Activated T-cell treated with anti-CD3 and anti-CD28 coated beads, Interleukin-2, amount 50 U/mL, for 4 hours (primary cell): ENCODE results near the gene CDH20. TPM values are rescaled to one million over a fixed set of nuclear protein-coding genes. Genes with fewer than 3 reads are reported as not detected.

ENCODE experiments used
- ATAC-seq, 2 donors: fragments of 200-7000 bp; cut with Tn5 transposase; one replicate each; pipeline ENCODE4 v1.10.0; 2021
- DNase-seq: peaks from one replicate; pipeline ENCODE4 v3.0.0-alpha.2; 2020
- H3K27me3 Mint-ChIP-seq: one replicate; pipeline ENCODE4 v1.8.0; 2021; ENCODE audit warnings: low read depth, mixed read lengths
- H3K36me3 Mint-ChIP-seq: one replicate; pipeline ENCODE4 v1.8.0; 2022; ENCODE audit warnings: mixed read lengths; ENCODE audit not compliant: insufficient read depth
- H3K4me1 Mint-ChIP-seq: one replicate; pipeline ENCODE4 v1.8.0; 2021; ENCODE audit warnings: low read depth, mixed read lengths
- H3K4me3 Mint-ChIP-seq: one replicate; pipeline ENCODE4 v1.8.0; 2021; ENCODE audit warnings: mild to moderate bottlenecking, moderate library complexity, mixed read lengths
- H3K9me3 Mint-ChIP-seq: one replicate; pipeline ENCODE4 v1.8.0; 2021; ENCODE audit warnings: mixed read lengths
- total RNA-seq, 3 donors: library from RNA; stranded (reverse); gene quantifications; one replicate each; pipeline ENCODE4 v1.2.1, GENCODE V29; 2021

The CDH20 gene
- total RNA-seq, 3 donors from 2014 or later = 0.11 to 0.15 TPM; not detected in 1

GRCh38 chr18:61420218-61420885 is 87.1 kb downstream of the CDH20 start:
- no peaks in the 10 kb centered on the region for H3K27me3 Mint-ChIP-seq

DNA sequence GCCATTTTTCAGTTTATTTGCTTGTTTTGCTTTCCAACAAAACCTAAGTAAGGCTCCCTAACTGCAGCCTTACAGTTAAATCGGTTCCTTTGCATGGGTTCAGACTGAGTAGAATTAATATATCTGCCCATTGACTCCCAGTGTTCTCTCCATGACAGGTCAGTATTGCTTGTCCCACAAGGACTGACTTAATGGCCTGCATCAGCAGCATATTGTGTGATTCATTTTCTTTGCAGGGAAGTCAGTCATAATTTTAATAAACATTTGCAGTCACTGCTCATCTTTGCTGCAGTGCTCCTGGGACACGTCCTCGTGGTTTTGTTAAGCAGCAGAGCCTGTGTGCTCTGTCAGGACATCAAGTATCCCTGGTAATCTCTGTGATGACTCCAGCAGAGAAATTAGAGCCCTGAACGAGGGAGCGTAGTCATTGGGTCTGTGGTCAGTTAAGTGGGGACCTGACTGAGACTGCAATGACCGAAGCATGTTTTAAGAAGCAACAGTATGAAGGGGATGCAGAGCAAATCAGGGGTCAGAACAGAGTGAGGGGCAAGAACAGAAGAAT is 93.3 kb downstream of the CDH20 start:
- ATAC-seq (no peak), DNase-seq (no peak)
- H3K27me3 Mint-ChIP-seq = no peaks in the 10 kb centered on the region
- no peaks in the 10 kb centered on the region for H3K36me3 Mint-ChIP-seq
- no peak overlapping the region for H3K4me3 Mint-ChIP-seq
- H3K4me1 Mint-ChIP-seq = no peaks in the 10 kb centered on the region
- no peaks in the 10 kb centered on the region for H3K9me3 Mint-ChIP-seq

More at GRCh38 chr18:61420218-61420885, 87.1 kb downstream of the CDH20 start:
- no peaks in the 10 kb centered on the region for H3K9me3 Mint-ChIP-seq
- no peak for DNase-seq
- H3K4me3 Mint-ChIP-seq = no peak overlapping the region
- H3K4me1 Mint-ChIP-seq = no peaks in the 10 kb centered on the region
- no peaks in the 10 kb centered on the region for H3K36me3 Mint-ChIP-seq
- ATAC-seq = no peak

GRCh38 chr18:61428266-61428665 is 95.0 kb downstream of the CDH20 start:
- DNase-seq (no peak), ATAC-seq (no peak)
- Mint-ChIP-seq H3K9me3 (no peaks in the 10 kb centered on the region), H3K4me3 (no peak overlapping the region), H3K4me1 (no peaks in the 10 kb centered on the region), H3K27me3 (no peaks in the 10 kb centered on the region), H3K36me3 (no peaks in the 10 kb centered on the region)

DNA sequence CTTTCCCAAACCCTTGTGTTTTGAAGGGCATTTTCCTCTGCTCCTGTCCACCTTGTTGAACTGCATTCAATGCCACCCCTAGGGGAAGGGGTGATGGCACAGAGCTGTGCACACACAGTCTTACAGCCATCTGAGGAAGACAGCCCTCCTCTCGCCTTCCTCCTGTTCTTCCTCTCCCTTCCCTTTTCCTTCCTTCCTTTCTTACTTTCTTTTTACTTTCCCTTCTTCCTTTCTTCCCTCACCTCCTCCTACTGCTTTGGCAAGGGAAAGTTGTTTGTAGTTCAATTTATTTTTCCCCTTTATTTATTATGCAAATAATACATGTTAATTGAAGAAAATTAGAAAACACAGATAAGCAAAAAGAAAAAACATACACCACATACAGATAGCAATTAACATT is 99.4 kb downstream of the CDH20 start:
- Mint-ChIP-seq H3K4me3 (no peak overlapping the region), H3K4me1 (no peaks in the 10 kb centered on the region), H3K36me3 (no peaks in the 10 kb centered on the region), H3K27me3 (no peaks in the 10 kb centered on the region), H3K9me3 (peaks cover 4% of the 10 kb centered on the region)
- DNase-seq = no peak
- ATAC-seq = no peak

DNA sequence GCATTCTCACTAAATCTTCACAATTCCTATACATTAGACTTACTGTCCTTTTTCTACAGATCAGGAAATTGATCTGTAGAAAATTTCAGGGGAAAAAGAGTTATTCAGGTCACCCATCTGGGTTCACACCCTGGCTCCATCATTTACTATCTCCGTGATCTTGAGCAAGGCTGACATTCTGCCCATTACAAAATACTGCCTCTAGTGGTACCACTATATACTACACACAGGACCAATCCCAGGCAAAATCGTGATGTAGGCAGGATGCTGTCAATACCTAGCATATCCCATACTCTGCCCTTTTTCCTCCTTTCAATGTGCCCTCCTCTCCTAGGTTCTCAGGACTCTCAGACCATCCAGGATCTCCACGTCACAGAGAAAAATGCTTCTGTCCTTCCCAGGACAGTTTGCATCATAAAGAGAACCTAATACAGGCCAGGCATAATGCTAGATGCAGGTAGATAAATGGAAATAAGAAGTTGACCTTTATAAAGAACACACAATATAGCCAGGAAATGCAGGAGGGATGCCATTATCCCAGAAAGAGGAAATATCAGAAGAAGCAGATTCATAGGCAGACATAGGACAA is 101.9 kb downstream of the CDH20 start:
- no peaks in the 10 kb centered on the region for H3K4me1 Mint-ChIP-seq
- no peak overlapping the region for H3K4me3 Mint-ChIP-seq
- H3K36me3 Mint-ChIP-seq = no peaks in the 10 kb centered on the region
- DNase-seq = no peak
- peaks cover 4% of the 10 kb centered on the region for H3K9me3 Mint-ChIP-seq
- no peaks in the 10 kb centered on the region for H3K27me3 Mint-ChIP-seq
- ATAC-seq = no peak

DNA sequence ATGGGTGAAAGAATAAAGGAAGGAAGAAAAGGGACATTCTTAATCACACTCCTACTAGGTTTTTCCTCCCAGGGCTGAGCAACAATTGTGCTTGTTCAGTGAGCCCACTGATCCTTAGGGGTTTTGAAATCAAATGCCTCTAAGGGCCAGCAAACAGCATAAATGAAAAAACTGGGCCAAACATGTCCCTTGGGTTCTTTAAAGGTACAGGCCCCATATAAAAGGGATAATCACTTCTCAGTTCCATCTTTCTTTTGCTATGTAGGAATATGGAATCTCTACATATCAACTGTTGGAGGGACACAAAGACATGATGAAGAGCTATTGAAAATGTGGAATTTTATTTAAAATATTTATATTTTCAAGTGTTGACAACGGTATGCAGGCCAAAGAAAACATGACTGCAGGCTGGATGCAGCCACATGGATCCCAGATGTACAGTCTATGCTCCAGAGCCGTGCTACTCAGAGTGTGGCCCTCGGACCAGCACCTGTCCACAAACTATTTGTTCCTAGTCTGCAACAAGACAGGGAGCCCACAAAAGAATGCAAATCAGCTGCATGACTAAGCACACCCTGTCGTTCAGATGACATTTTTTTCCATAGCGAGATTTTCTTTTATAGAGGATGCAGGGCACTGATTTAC is 110.0 kb downstream of the CDH20 start:
- no peak for ATAC-seq
- no peak for DNase-seq
- Mint-ChIP-seq H3K9me3 (no peaks in the 10 kb centered on the region), H3K4me3 (no peak overlapping the region), H3K27me3 (peaks cover 4% of the 10 kb centered on the region), H3K4me1 (no peaks in the 10 kb centered on the region), H3K36me3 (no peaks in the 10 kb centered on the region)

GRCh38 chr18:61448316-61448715 is 115.1 kb downstream of the CDH20 start:
- Mint-ChIP-seq H3K9me3 (no peaks in the 10 kb centered on the region), H3K27me3 (peaks cover 8% of the 10 kb centered on the region), H3K4me3 (no peak overlapping the region), H3K36me3 (no peaks in the 10 kb centered on the region), H3K4me1 (no peaks in the 10 kb centered on the region)
- ATAC-seq = no peak
- no peak for DNase-seq

GRCh38 chr18:61459896-61460648 is 126.8 kb downstream of the CDH20 start:
- no peaks in the 10 kb centered on the region for H3K4me1 Mint-ChIP-seq
- H3K27me3 Mint-ChIP-seq = peaks cover 6% of the 10 kb centered on the region
- no peaks in the 10 kb centered on the region for H3K36me3 Mint-ChIP-seq
- no peaks in the 10 kb centered on the region for H3K9me3 Mint-ChIP-seq
- DNase-seq (no peak), ATAC-seq (no peak)
- H3K4me3 Mint-ChIP-seq = no peak overlapping the region

DNA sequence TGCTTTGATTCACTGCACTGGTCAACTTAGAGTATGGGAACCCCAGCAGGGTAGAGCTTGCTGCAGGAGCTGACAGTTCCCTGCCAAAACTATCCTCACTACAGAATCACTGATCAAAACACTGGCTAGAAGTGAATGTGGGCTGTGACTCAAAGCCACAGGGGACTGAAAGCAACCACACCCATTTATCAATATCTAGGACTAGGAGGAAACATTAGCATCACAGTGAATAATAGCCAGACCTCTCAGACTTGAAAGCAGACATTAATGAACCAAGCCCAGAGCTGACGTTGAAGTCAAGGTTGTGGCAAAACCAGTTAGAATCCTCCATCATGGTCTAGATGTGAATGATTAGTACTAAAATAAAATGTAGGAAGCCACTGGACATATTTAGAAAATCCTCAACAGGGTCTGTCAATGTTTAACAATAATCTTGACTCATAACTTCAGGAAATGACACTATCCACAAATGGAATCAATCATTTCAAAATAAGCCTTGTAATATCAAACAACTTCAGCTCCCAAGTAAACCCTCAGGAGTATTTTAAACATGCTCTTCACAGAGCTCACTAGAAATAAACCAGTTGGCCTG is 131.4 kb downstream of the CDH20 start:
- Mint-ChIP-seq H3K4me1 (no peaks in the 10 kb centered on the region), H3K36me3 (no peaks in the 10 kb centered on the region), H3K9me3 (no peaks in the 10 kb centered on the region), H3K4me3 (no peak overlapping the region), H3K27me3 (peaks cover 4% of the 10 kb centered on the region)
- no peak for ATAC-seq
- no peak for DNase-seq

GRCh38 chr18:61466736-61467135 is 133.5 kb downstream of the CDH20 start:
- no peaks in the 10 kb centered on the region for H3K4me1 Mint-ChIP-seq
- no peak for ATAC-seq
- no peaks in the 10 kb centered on the region for H3K36me3 Mint-ChIP-seq
- H3K4me3 Mint-ChIP-seq = no peak overlapping the region
- DNase-seq = no peak
- no peaks in the 10 kb centered on the region for H3K27me3 Mint-ChIP-seq
- H3K9me3 Mint-ChIP-seq = no peaks in the 10 kb centered on the region

GRCh38 chr18:61470031-61470674 is 136.9 kb downstream of the CDH20 start:
- no peak overlapping the region for H3K4me3 Mint-ChIP-seq
- H3K9me3 Mint-ChIP-seq = no peaks in the 10 kb centered on the region
- no peaks in the 10 kb centered on the region for H3K36me3 Mint-ChIP-seq
- no peaks in the 10 kb centered on the region for H3K4me1 Mint-ChIP-seq
- H3K27me3 Mint-ChIP-seq = peaks cover 3% of the 10 kb centered on the region
- DNase-seq = no peak
- no peak for ATAC-seq

DNA sequence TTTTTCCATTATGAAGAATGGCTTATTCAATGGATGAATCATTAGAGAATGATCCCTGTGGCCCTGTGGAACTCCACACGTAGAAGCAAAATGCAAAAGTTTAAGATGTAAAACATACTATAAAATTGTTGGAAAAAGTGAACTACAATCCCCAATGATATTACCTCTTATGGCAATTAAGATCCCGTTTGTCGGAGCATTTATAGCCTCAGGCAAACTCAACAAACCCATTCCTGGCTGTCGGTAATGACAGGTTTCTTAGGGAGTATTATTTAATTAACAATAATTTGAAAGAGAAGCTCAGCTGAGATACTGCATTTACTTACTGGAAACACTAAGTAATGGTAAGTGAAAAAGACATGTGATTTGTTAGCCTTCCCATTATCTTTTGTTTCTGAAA is 138.3 kb downstream of the CDH20 start:
- H3K9me3 Mint-ChIP-seq = no peaks in the 10 kb centered on the region
- H3K27me3 Mint-ChIP-seq = peaks cover 6% of the 10 kb centered on the region
- H3K4me1 Mint-ChIP-seq = no peaks in the 10 kb centered on the region
- no peak for DNase-seq
- ATAC-seq = no peak
- H3K4me3 Mint-ChIP-seq = no peak overlapping the region
- H3K36me3 Mint-ChIP-seq = no peaks in the 10 kb centered on the region

- Mint-ChIP-seq H3K27me3 (peaks cover 6% of the 10 kb centered on the region), H3K9me3 (no peaks in the 10 kb centered on the region), H3K36me3 (no peaks in the 10 kb centered on the region), H3K4me1 (no peaks in the 10 kb centered on the region), H3K4me3 (no peak overlapping the region)
- ATAC-seq = no peak
- DNase-seq = no peak
Measured at GRCh38 chr18:61471942-61472341, 138.7 kb downstream of the CDH20 start.

DNA sequence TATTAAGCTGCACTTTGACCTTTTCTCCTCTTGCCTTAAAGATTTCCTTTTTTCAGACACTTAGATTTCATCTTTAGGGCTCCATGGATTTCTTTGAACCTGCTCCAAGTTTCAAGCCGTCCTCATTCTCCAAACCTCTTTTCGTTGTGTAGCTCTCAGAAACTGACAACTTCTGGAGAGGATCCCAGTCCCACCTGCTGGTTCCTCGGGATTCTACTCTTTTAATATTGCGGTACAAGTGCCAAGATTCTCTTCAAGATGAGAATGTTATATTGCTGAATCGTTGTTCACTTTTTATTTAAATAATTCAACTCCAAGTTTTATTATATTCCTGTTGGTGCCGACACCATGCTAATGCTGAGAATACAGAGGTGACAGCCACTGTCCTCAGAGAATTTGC is 141.1 kb downstream of the CDH20 start:
- no peak overlapping the region for H3K4me3 Mint-ChIP-seq
- no peak for ATAC-seq
- no peaks in the 10 kb centered on the region for H3K36me3 Mint-ChIP-seq
- H3K4me1 Mint-ChIP-seq = no peaks in the 10 kb centered on the region
- DNase-seq = no peak
- peaks cover 6% of the 10 kb centered on the region for H3K27me3 Mint-ChIP-seq
- H3K9me3 Mint-ChIP-seq = no peaks in the 10 kb centered on the region
